Karpas-422 (cell line): ENCODE data around the gene CCZ1B. TPM values are rescaled to one million over a fixed set of nuclear protein-coding genes. Genes with fewer than 3 reads are reported as not detected.
"Not testable (repeated sequence)": the region's sequence is repeated elsewhere in the genome, so short reads cannot be mapped to it uniquely, and the experiment has no call there.

Experiments used
- DNase-seq: peaks from one replicate; pipeline ENCODE4 v3.0.0-alpha.2; 2015
- H2AFZ ChIP-seq: fragments of 200-600 bp; sonication (generic); 2 replicates; pipeline ENCODE4 v1.6.1; 2014; ENCODE audit warnings: antibody characterized with exemption, low read length, mixed read lengths
- H3K27ac ChIP-seq: fragments of 200-600 bp; sonication (generic); 2 replicates; pipeline ENCODE4 v1.5.1; 2014; ENCODE audit warnings: mild to moderate bottlenecking, low read length, moderate library complexity
- H3K27me3 ChIP-seq: fragments of 200-600 bp; sonication (generic); 2 replicates; pipeline ENCODE4 v1.6.1; 2014; ENCODE audit warnings: low read length, mixed read lengths
- H3K36me3 ChIP-seq: fragments of 200-600 bp; sonication (generic); 2 replicates; pipeline ENCODE4 v1.6.1; 2014; ENCODE audit warnings: low read length, mixed read lengths; ENCODE audit not compliant: insufficient read depth
- H3K4me1 ChIP-seq: fragments of 200-600 bp; sonication (generic); 2 replicates; pipeline ENCODE4 v1.6.1; 2014; ENCODE audit warnings: mild to moderate bottlenecking, low read length, mixed read lengths
- H3K4me2 ChIP-seq: fragments of 200-600 bp; sonication (generic); 2 replicates; pipeline ENCODE4 v1.6.1; 2014; ENCODE audit warnings: low read length, low read depth, mild to moderate bottlenecking; ENCODE audit not compliant: poor library complexity, severe bottlenecking
- H3K4me3 ChIP-seq: fragments of 200-600 bp; sonication (generic); 2 replicates; pipeline ENCODE4 v1.5.1; 2014; ENCODE audit warnings: mild to moderate bottlenecking, antibody characterized with exemption, low read length, mixed read lengths
- H3K79me2 ChIP-seq: fragments of 200-600 bp; sonication (generic); 2 replicates; pipeline ENCODE4 v1.6.1; 2014; ENCODE audit warnings: mild to moderate bottlenecking, low read length, mixed read lengths
- H3K9ac ChIP-seq: fragments of 200-600 bp; sonication (generic); 2 replicates; pipeline ENCODE4 v1.6.0; 2014; ENCODE audit warnings: low read length
- H3K9me2 ChIP-seq: fragments of 200-600 bp; sonication (generic), shearing (Covaris generic); replicated peaks from 2 replicates; pipeline ENCODE4 v1.6.0; 2014; ENCODE audit warnings: mild to moderate bottlenecking, low read length, moderate library complexity; ENCODE audit not compliant: insufficient read depth
- H3K9me3 ChIP-seq: fragments of 300-700, 200-600 bp; sonication (generic); 2 replicates; pipeline ENCODE4 v1.6.1; 2014; ENCODE audit warnings: low read length, mixed read lengths
- H4K20me1 ChIP-seq: fragments of 200-600 bp; sonication (generic); 2 replicates; pipeline ENCODE4 v1.6.1; 2014; ENCODE audit warnings: mild to moderate bottlenecking, antibody characterized with exemption, low read length, low read depth; ENCODE audit not compliant: insufficient read depth
- total RNA-seq: library from RNA; depleted of rRNA; stranded (reverse); fragments of >200 nt; shearing (Covaris generic); gene quantifications from 2 replicates; pipeline ENCODE4 v1.2.3, GENCODE V29; 2014; ENCODE audit warnings: low replicate concordance

CCZ1B gene
- total RNA-seq, 1 experiment from 2014 or later = 76.5 TPM

- not testable (repeated sequence) for H3K9me2 ChIP-seq, H3K27ac ChIP-seq, H3K27me3 ChIP-seq, H3K36me3 ChIP-seq, H3K9me3 ChIP-seq, DNase-seq, H3K4me1 ChIP-seq, H2AFZ ChIP-seq, H4K20me1 ChIP-seq
- H3K79me2 ChIP-seq = peaks cover 16% of the 10 kb centered on the region
- H3K4me3 ChIP-seq = peak overlapping the region; percentile 67
- H3K9ac ChIP-seq = peak overlapping the region; percentile 53
- H3K4me2 ChIP-seq = peak overlapping the region; percentile 50
Observed at GRCh38 chr7:6825236-6826125, 594 bp downstream of the CCZ1B start.

GRCh38 chr7:6821622-6822021, 4.5 kb downstream of the CCZ1B start:
- H3K9me3 ChIP-seq, DNase-seq, H3K27me3 ChIP-seq, H4K20me1 ChIP-seq, H3K9me2 ChIP-seq, H3K27ac ChIP-seq, H3K4me3 ChIP-seq, H2AFZ ChIP-seq, H3K4me1 ChIP-seq, H3K36me3 ChIP-seq, H3K9ac ChIP-seq, H3K4me2 ChIP-seq: not testable (repeated sequence)
- H3K79me2 ChIP-seq = peaks cover 16% of the 10 kb centered on the region

GRCh38 chr7:6815470-6815869, 10.6 kb downstream of the CCZ1B start:
- H3K4me2 ChIP-seq, H3K9me2 ChIP-seq, H3K9me3 ChIP-seq, H3K27ac ChIP-seq, H3K27me3 ChIP-seq, H3K4me1 ChIP-seq, H3K9ac ChIP-seq, H3K4me3 ChIP-seq, H3K79me2 ChIP-seq, H4K20me1 ChIP-seq, DNase-seq, H2AFZ ChIP-seq, H3K36me3 ChIP-seq: not testable (repeated sequence)

- not testable (repeated sequence) for H3K27ac ChIP-seq, H3K9me3 ChIP-seq, H3K4me1 ChIP-seq, H3K4me2 ChIP-seq, H3K9ac ChIP-seq, H4K20me1 ChIP-seq, H3K79me2 ChIP-seq, DNase-seq, H3K36me3 ChIP-seq, H2AFZ ChIP-seq, H3K27me3 ChIP-seq, H3K9me2 ChIP-seq, H3K4me3 ChIP-seq
Observed at GRCh38 chr7:6813011-6813410, 13.1 kb downstream of the CCZ1B start.

- not testable (repeated sequence) for DNase-seq
Observed at GRCh38 chr7:6807959-6808358, 18.1 kb downstream of the CCZ1B start.

GRCh38 chr7:6807393-6807918, 18.6 kb downstream of the CCZ1B start:
- not testable (repeated sequence) for H3K4me2 ChIP-seq, H3K4me1 ChIP-seq, H4K20me1 ChIP-seq, DNase-seq, H3K9me2 ChIP-seq, H3K36me3 ChIP-seq, H3K9ac ChIP-seq, H3K27me3 ChIP-seq, H3K9me3 ChIP-seq, H3K4me3 ChIP-seq, H3K79me2 ChIP-seq, H3K27ac ChIP-seq, H2AFZ ChIP-seq

More at GRCh38 chr7:6807959-6808358, 18.1 kb downstream of the CCZ1B start:
- H4K20me1 ChIP-seq, H3K27me3 ChIP-seq, H3K4me2 ChIP-seq, H3K9me3 ChIP-seq, H2AFZ ChIP-seq, H3K4me3 ChIP-seq, H3K79me2 ChIP-seq, H3K9ac ChIP-seq, H3K4me1 ChIP-seq, H3K9me2 ChIP-seq, H3K27ac ChIP-seq, H3K36me3 ChIP-seq: not testable (repeated sequence)

- not testable (repeated sequence) for H3K9me3 ChIP-seq, H3K27ac ChIP-seq, H3K4me2 ChIP-seq, H3K27me3 ChIP-seq, H3K4me1 ChIP-seq, H3K4me3 ChIP-seq, H3K79me2 ChIP-seq, H3K9me2 ChIP-seq, H2AFZ ChIP-seq, H4K20me1 ChIP-seq, DNase-seq, H3K36me3 ChIP-seq, H3K9ac ChIP-seq
Observed at GRCh38 chr7:6800331-6800730, 25.7 kb downstream of the CCZ1B start.

GRCh38 chr7:6799887-6800286, 26.2 kb downstream of the CCZ1B start:
- H4K20me1 ChIP-seq, H3K79me2 ChIP-seq, H3K9me2 ChIP-seq, H2AFZ ChIP-seq, H3K27ac ChIP-seq, H3K9ac ChIP-seq, H3K9me3 ChIP-seq, H3K4me1 ChIP-seq, H3K4me3 ChIP-seq, H3K27me3 ChIP-seq, H3K4me2 ChIP-seq, DNase-seq, H3K36me3 ChIP-seq: not testable (repeated sequence)
